DOHH2 (cell line): Measurements from ENCODE around the gene TMCO4.
"Not testable (repeated sequence)": the region's sequence is repeated elsewhere in the genome, so short reads cannot be mapped to it uniquely, and the experiment has no call there.

ENCODE experiments used
- H3F3A ChIP-seq: fragments of 200-600 bp; sonication (generic), shearing (Covaris generic); 2 replicates; pipeline ENCODE4 v1.6.0; 2016; ENCODE audit warnings: antibody characterized with exemption, mild to moderate bottlenecking; ENCODE audit not compliant: control insufficient read depth, insufficient read depth
- H3K27ac ChIP-seq: fragments of 200-600 bp; sonication (generic); 2 replicates; pipeline ENCODE4 v1.5.1; 2014; ENCODE audit warnings: low read depth, mild to moderate bottlenecking, low read length, moderate library complexity
- H3K27me3 ChIP-seq: fragments of 200-600 bp; sonication (generic); 2 replicates; pipeline ENCODE4 v1.6.1; 2014; ENCODE audit warnings: mild to moderate bottlenecking, low read length, mixed read lengths; ENCODE audit not compliant: control insufficient read depth
- H3K36me3 ChIP-seq: fragments of 200-600 bp; sonication (generic); 2 replicates; pipeline ENCODE4 v1.6.1; 2014; ENCODE audit warnings: mild to moderate bottlenecking, low read length, moderate library complexity, mixed read lengths; ENCODE audit not compliant: control insufficient read depth
- H3K4me1 ChIP-seq: fragments of 200-600 bp; sonication (generic); 2 replicates; pipeline ENCODE4 v1.6.1; 2014; ENCODE audit warnings: mild to moderate bottlenecking, low read length, mixed read lengths; ENCODE audit not compliant: control insufficient read depth
- H3K4me2 ChIP-seq: fragments of 200-600 bp; sonication (generic); 2 replicates; pipeline ENCODE4 v1.6.0; 2014; ENCODE audit warnings: mild to moderate bottlenecking, low read length, moderate library complexity
- H3K4me3 ChIP-seq: fragments of 200-600 bp; sonication (generic); 2 replicates; pipeline ENCODE4 v1.5.1; 2014; ENCODE audit warnings: mild to moderate bottlenecking, low read length, mixed read lengths
- H3K79me2 ChIP-seq: fragments of 200-600 bp; sonication (generic); 2 replicates; pipeline ENCODE4 v1.6.1; 2014; ENCODE audit warnings: mild to moderate bottlenecking, low read length, mixed read lengths; ENCODE audit not compliant: control insufficient read depth
- H3K9me2 ChIP-seq: fragments of 200-600 bp; sonication (generic); replicated peaks from 2 replicates; pipeline ENCODE4 v1.6.1; 2014; ENCODE audit warnings: mild to moderate bottlenecking, low read length, mixed read lengths; ENCODE audit not compliant: control insufficient read depth
- H3K9me3 ChIP-seq: fragments of 200-600 bp; sonication (generic); 2 replicates; pipeline ENCODE4 v1.6.1; 2014; ENCODE audit warnings: antibody characterized with exemption, low read length, mixed read lengths; ENCODE audit not compliant: control insufficient read depth, insufficient read depth
- H4K20me1 ChIP-seq: fragments of 200-600 bp; sonication (generic); 2 replicates; pipeline ENCODE4 v1.6.0; 2014; ENCODE audit warnings: low read depth, mild to moderate bottlenecking, antibody characterized with exemption, low read length, moderate library complexity; ENCODE audit not compliant: control insufficient read depth, insufficient read depth
- EZH2phosphoT487 ChIP-seq: fragments of 200-600 bp; sonication (generic); IDR thresholded peaks from 2 replicates; pipeline ENCODE4 v1.6.1; 2017; ENCODE audit warnings: borderline replicate concordance, mild to moderate bottlenecking, antibody characterized with exemption, low read length, moderate library complexity, mixed read lengths
- TF ChIP-seq, protein P1 (sequence below): fragments of 200-600 bp; sonication (generic); IDR thresholded peaks from one replicate; pipeline ENCODE4 v1.5.1; 2014; ENCODE audit warnings: antibody characterized with exemption, mild to moderate bottlenecking, low read depth, low read length; ENCODE audit not compliant: poor library complexity, severe bottlenecking

Gene TMCO4

DNA sequence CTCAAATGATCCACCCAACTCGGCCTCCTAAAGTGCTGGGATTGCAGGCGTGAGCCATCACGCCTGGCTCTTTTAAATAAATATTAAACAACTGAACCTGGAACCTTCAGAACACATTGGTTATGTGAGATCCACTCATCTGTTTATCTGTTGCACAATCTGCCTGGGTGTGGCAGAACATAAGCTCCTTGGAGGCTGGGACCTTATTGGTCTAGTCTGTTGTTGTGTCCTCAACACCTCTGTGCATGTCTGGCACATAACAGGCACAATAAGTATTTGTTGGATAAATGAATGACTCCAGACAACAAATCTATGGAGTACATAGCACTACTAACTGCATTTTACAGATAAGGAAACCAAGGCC is 159.7 kb downstream of the TMCO4 start:
- H3F3A ChIP-seq: no peaks in the 10 kb centered on the region
- no peaks in the 10 kb centered on the region for H4K20me1 ChIP-seq
- no peaks in the 10 kb centered on the region for H3K79me2 ChIP-seq
- no peak overlapping the region for H3K27ac ChIP-seq
- H3K27me3 ChIP-seq: peaks cover 32% of the 10 kb centered on the region
- H3K9me2 ChIP-seq: no peaks in the 10 kb centered on the region
- no peak overlapping the region for H3K4me2 ChIP-seq
- TF ChIP-seq EZH2phosphoT487: no peak
- TF ChIP-seq, protein P1, sequence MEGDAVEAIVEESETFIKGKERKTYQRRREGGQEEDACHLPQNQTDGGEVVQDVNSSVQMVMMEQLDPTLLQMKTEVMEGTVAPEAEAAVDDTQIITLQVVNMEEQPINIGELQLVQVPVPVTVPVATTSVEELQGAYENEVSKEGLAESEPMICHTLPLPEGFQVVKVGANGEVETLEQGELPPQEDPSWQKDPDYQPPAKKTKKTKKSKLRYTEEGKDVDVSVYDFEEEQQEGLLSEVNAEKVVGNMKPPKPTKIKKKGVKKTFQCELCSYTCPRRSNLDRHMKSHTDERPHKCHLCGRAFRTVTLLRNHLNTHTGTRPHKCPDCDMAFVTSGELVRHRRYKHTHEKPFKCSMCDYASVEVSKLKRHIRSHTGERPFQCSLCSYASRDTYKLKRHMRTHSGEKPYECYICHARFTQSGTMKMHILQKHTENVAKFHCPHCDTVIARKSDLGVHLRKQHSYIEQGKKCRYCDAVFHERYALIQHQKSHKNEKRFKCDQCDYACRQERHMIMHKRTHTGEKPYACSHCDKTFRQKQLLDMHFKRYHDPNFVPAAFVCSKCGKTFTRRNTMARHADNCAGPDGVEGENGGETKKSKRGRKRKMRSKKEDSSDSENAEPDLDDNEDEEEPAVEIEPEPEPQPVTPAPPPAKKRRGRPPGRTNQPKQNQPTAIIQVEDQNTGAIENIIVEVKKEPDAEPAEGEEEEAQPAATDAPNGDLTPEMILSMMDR: no peak
- no peaks in the 10 kb centered on the region for H3K9me3 ChIP-seq
- peaks cover 2% of the 10 kb centered on the region; the same call in 1 of the 2 replicates for H3K4me1 ChIP-seq
- no peak overlapping the region for H3K4me3 ChIP-seq
- H3K36me3 ChIP-seq: no peaks in the 10 kb centered on the region

DNA sequence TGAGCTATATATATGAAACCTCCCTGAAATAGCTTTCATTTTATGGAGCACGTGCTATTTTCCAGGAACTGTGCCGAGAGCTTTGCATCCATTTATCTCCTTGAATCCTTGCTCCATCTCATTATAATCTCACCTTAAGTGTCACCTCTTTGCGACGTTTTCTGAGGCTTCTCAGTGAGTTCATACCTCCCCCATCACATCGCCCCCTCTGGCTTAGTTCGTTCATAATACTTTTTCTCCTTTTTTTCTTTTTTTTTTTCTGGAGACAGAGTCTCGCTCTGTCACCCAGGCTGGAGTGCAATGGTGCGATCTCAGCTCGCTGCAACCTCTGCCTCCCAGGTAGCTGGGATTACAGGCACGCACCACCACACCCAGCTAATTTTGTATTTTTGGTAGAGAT is 160.5 kb downstream of the TMCO4 start:
- H3K27me3 ChIP-seq: peaks cover 27% of the 10 kb centered on the region
- H3K9me2 ChIP-seq, H3K4me1 ChIP-seq, H3K4me3 ChIP-seq, H3K36me3 ChIP-seq, H3F3A ChIP-seq, H4K20me1 ChIP-seq, H3K27ac ChIP-seq, H3K4me2 ChIP-seq, H3K9me3 ChIP-seq, H3K79me2 ChIP-seq: not testable (repeated sequence)

DNA sequence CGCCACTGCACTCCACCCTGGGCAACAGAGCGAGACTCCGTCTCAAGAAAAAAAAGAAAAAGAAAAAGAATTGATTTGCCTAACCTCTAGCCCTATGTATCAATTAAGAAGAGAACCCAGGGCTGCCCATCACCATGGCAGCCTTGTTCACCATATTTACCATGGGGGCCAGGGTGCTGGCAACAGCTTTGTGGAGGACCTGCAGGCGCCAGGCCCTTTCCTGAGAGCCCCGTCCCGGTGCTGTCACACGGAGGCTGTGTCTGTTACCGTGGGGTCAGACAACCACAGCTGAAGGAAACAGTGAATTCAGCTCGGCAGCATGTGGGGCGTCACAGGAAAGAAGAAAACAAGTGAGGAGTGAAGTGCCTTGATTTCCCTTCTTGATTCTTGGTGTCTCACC is 162.1 kb downstream of the TMCO4 start:
- no peak overlapping the region for H3K4me3 ChIP-seq
- H3K36me3 ChIP-seq: no peaks in the 10 kb centered on the region
- no peaks in the 10 kb centered on the region for H3K4me1 ChIP-seq
- H3F3A ChIP-seq: no peaks in the 10 kb centered on the region
- H3K9me3 ChIP-seq: no peaks in the 10 kb centered on the region
- H3K9me2 ChIP-seq: no peaks in the 10 kb centered on the region
- no peaks in the 10 kb centered on the region for H3K79me2 ChIP-seq
- peaks cover 15% of the 10 kb centered on the region for H3K27me3 ChIP-seq
- no peak overlapping the region for H3K27ac ChIP-seq
- no peak for TF ChIP-seq EZH2phosphoT487
- TF ChIP-seq, protein P1: no peak
- no peak overlapping the region for H3K4me2 ChIP-seq
- no peaks in the 10 kb centered on the region for H4K20me1 ChIP-seq

- H3K27ac ChIP-seq, H3K36me3 ChIP-seq, H4K20me1 ChIP-seq, H3K79me2 ChIP-seq, H3K4me1 ChIP-seq, H3F3A ChIP-seq, H3K4me2 ChIP-seq, H3K9me3 ChIP-seq, H3K4me3 ChIP-seq, H3K9me2 ChIP-seq: not testable (repeated sequence)
- peaks cover 12% of the 10 kb centered on the region for H3K27me3 ChIP-seq
Measured at GRCh38 chr1:19636749-19637148, 163.0 kb downstream of the TMCO4 start.
